GM12892 (cell line): ENCODE results near the gene EPHA6.
"Not testable (repeated sequence)": the region's sequence is repeated elsewhere in the genome, so short reads cannot be mapped to it uniquely, and the experiment has no call there.

Experiments used
- DNase-seq: peaks from one replicate; pipeline ENCODE4 v3.0.0; 2011; ENCODE audit not compliant: insufficient read length
- FAIRE-seq: peaks from 2 replicates; lab custom pipeline; 2011; peaks lifted over from hg19 to GRCh38; lab: Jason Lieb, UNC
- POLR2A ChIP-seq: IDR thresholded peaks from 2 replicates; pipeline ENCODE4 v1.6.1; 2011; ENCODE audit warnings: low read depth, low read length, control low read depth
- POLR2AphosphoS5 ChIP-seq: IDR thresholded peaks from 2 replicates; pipeline ENCODE4 v1.6.1; 2011; ENCODE audit warnings: low read depth, low read length, control low read depth
- TAF1 ChIP-seq: IDR thresholded peaks from 2 replicates; pipeline ENCODE4 v1.6.1; 2011; ENCODE audit warnings: low read depth, mild to moderate bottlenecking, control low read depth, low read length, borderline replicate concordance

The EPHA6 gene

GRCh38 chr3:97430601-97431000 lies 616.2 kb downstream of the EPHA6 start:
- DNase-seq (no peak), FAIRE-seq (no peak)
- TF ChIP-seq POLR2AphosphoS5, result no peak
- no peak for TF ChIP-seq POLR2A
- no peak for TF ChIP-seq TAF1

GRCh38 chr3:97432914-97433313 lies 618.5 kb downstream of the EPHA6 start:
- FAIRE-seq (no peak), DNase-seq (no peak)
- TF ChIP-seq POLR2A (no peak), POLR2AphosphoS5 (no peak), TAF1 (no peak)

- no peak for FAIRE-seq
- TF ChIP-seq POLR2A (no peak), POLR2AphosphoS5 (no peak), TAF1 (no peak)
- DNase-seq, result no peak
Measured at GRCh38 chr3:97438131-97438530, 623.7 kb downstream of the EPHA6 start.

GRCh38 chr3:97439373-97439772 lies 625.0 kb downstream of the EPHA6 start:
- DNase-seq (no peak), FAIRE-seq (no peak)
- TF ChIP-seq TAF1 (no peak), POLR2AphosphoS5 (no peak), POLR2A (no peak)

GRCh38 chr3:97464035-97464434 lies 649.6 kb downstream of the EPHA6 start:
- FAIRE-seq, result no peak

GRCh38 chr3:97470481-97470880 lies 656.1 kb downstream of the EPHA6 start:
- TF ChIP-seq POLR2A (no peak), TAF1 (no peak), POLR2AphosphoS5 (no peak)
- FAIRE-seq, result no peak

More at GRCh38 chr3:97464035-97464434, 649.6 kb downstream of the EPHA6 start:
- DNase-seq, result no peak
- no peak for TF ChIP-seq POLR2A
- no peak for TF ChIP-seq POLR2AphosphoS5
- no peak for TF ChIP-seq TAF1

GRCh38 chr3:97479740-97480139 lies 665.3 kb downstream of the EPHA6 start:
- no peak for TF ChIP-seq POLR2AphosphoS5
- no peak for TF ChIP-seq TAF1
- no peak for TF ChIP-seq POLR2A
- DNase-seq (no peak), FAIRE-seq (no peak)

More at GRCh38 chr3:97470481-97470880, 656.1 kb downstream of the EPHA6 start:
- DNase-seq, result no peak

GRCh38 chr3:97480696-97481289 lies 666.4 kb downstream of the EPHA6 start:
- not testable (repeated sequence) for FAIRE-seq

GRCh38 chr3:97481416-97481815 lies 667.0 kb downstream of the EPHA6 start:
- TF ChIP-seq POLR2AphosphoS5 (no peak), POLR2A (no peak)
- no peak for DNase-seq
- no peak for FAIRE-seq

More at GRCh38 chr3:97480696-97481289, 666.4 kb downstream of the EPHA6 start:
- DNase-seq, result not testable (repeated sequence)

- FAIRE-seq (no peak), DNase-seq (no peak)
- TF ChIP-seq POLR2AphosphoS5 (no peak), TAF1 (no peak), POLR2A (no peak)
Measured at GRCh38 chr3:97485206-97485605, 670.8 kb downstream of the EPHA6 start.

- no peak for FAIRE-seq
- no peak for TF ChIP-seq TAF1
- TF ChIP-seq POLR2A, result no peak
- TF ChIP-seq POLR2AphosphoS5, result no peak
- DNase-seq, result no peak
Measured at GRCh38 chr3:97487587-97487986, 673.2 kb downstream of the EPHA6 start.

GRCh38 chr3:97488741-97489140 lies 674.3 kb downstream of the EPHA6 start:
- TF ChIP-seq TAF1 (no peak), POLR2A (no peak), POLR2AphosphoS5 (no peak)
- FAIRE-seq, result no peak

GRCh38 chr3:97495896-97496295 lies 681.5 kb downstream of the EPHA6 start:
- DNase-seq, result no peak
- no peak for FAIRE-seq
- TF ChIP-seq POLR2AphosphoS5 (no peak), POLR2A (no peak), TAF1 (no peak)

More at GRCh38 chr3:97488741-97489140, 674.3 kb downstream of the EPHA6 start:
- DNase-seq, result no peak
